ENCODE measurements around the gene UTF1.

The UTF1 gene

GRCh38 chr10:133278577-133279265 is 48.7 kb downstream of the UTF1 start:
- TF ChIP-seq EZH2phosphoT487 (IDR thresholded peaks at IDR 0.05; ENCODE audit: low read depth) (no peak), CTCF (IDR thresholded peaks at IDR 0.05; ENCODE audit: low read depth, low read length) (no peak)
- Histone ChIP-seq H3K4me1 (ENCODE audit: low read length) (peaks cover 13% of the 10 kb centered on the region), H4K20me1 (ENCODE audit: insufficient read depth, low read length) (peaks cover 6% of the 10 kb centered on the region), H3K79me2 (ENCODE audit: low read length) (peaks cover 25% of the 10 kb centered on the region), H3K4me2 (ENCODE audit: low read length) (no peak overlapping the region), H3K36me3 (replicated peaks; ENCODE audit: low read depth, low read length) (peaks cover 11% of the 10 kb centered on the region), H3K9me3 (ENCODE audit: insufficient read depth, low read length) (no peaks in the 10 kb centered on the region), H2AFZ (ENCODE audit: low read depth, low read length) (no peak overlapping the region), H3K4me3 (ENCODE audit: low read length) (no peak overlapping the region), H3K27me3 (ENCODE audit: low read depth, low read length) (no peaks in the 10 kb centered on the region), H3K9ac (ENCODE audit: low read length) (no peak overlapping the region), H3K27ac (ENCODE audit: low read length) (no peak overlapping the region)

- peaks cover 19% of the 10 kb centered on the region for H3K79me2 ChIP-seq (ENCODE audit: low read length)
- no peak overlapping the region for H2AFZ ChIP-seq (ENCODE audit: low read depth, low read length)
- TF ChIP-seq CTCF (IDR thresholded peaks at IDR 0.05; ENCODE audit: low read depth, low read length) = no peak
- TF ChIP-seq EZH2phosphoT487 (IDR thresholded peaks at IDR 0.05; ENCODE audit: low read depth) = no peak
- H3K36me3 ChIP-seq (replicated peaks; ENCODE audit: low read depth, low read length) = peaks cover 5% of the 10 kb centered on the region
- no peaks in the 10 kb centered on the region for H3K9me3 ChIP-seq (ENCODE audit: insufficient read depth, low read length)
- H3K4me2 ChIP-seq (ENCODE audit: low read length) = no peak overlapping the region
- peaks cover 6% of the 10 kb centered on the region for H3K4me1 ChIP-seq (ENCODE audit: low read length)
- H3K4me3 ChIP-seq (ENCODE audit: low read length) = no peak overlapping the region
- no peaks in the 10 kb centered on the region for H3K27me3 ChIP-seq (ENCODE audit: low read depth, low read length)
- no peak overlapping the region for H3K27ac ChIP-seq (ENCODE audit: low read length)
- H3K9ac ChIP-seq (ENCODE audit: low read length) = no peak overlapping the region
- H4K20me1 ChIP-seq (ENCODE audit: insufficient read depth, low read length) = peaks cover 2% of the 10 kb centered on the region; the same call in 1 of the 2 replicates
Observed at GRCh38 chr10:133279326-133280226, 49.6 kb downstream of the UTF1 start.

GRCh38 chr10:133280391-133281059 is 50.5 kb downstream of the UTF1 start:
- H4K20me1 ChIP-seq (ENCODE audit: insufficient read depth, low read length) = no peaks in the 10 kb centered on the region
- TF ChIP-seq CTCF (IDR thresholded peaks at IDR 0.05; ENCODE audit: low read depth, low read length) = no peak
- no peak for TF ChIP-seq EZH2phosphoT487 (IDR thresholded peaks at IDR 0.05; ENCODE audit: low read depth)
- no peak overlapping the region for H3K9ac ChIP-seq (ENCODE audit: low read length)
- peaks cover 11% of the 10 kb centered on the region for H3K79me2 ChIP-seq (ENCODE audit: low read length)
- H3K4me3 ChIP-seq (ENCODE audit: low read length) = no peak overlapping the region
- no peaks in the 10 kb centered on the region for H3K36me3 ChIP-seq (replicated peaks; ENCODE audit: low read depth, low read length)
- no peaks in the 10 kb centered on the region for H3K9me3 ChIP-seq (ENCODE audit: insufficient read depth, low read length)
- H2AFZ ChIP-seq (ENCODE audit: low read depth, low read length) = no peak overlapping the region
- no peak overlapping the region for H3K27ac ChIP-seq (ENCODE audit: low read length)
- no peaks in the 10 kb centered on the region for H3K27me3 ChIP-seq (ENCODE audit: low read depth, low read length)
- H3K4me2 ChIP-seq (ENCODE audit: low read length) = no peak overlapping the region
- peaks cover 4% of the 10 kb centered on the region for H3K4me1 ChIP-seq (ENCODE audit: low read length)

DNA sequence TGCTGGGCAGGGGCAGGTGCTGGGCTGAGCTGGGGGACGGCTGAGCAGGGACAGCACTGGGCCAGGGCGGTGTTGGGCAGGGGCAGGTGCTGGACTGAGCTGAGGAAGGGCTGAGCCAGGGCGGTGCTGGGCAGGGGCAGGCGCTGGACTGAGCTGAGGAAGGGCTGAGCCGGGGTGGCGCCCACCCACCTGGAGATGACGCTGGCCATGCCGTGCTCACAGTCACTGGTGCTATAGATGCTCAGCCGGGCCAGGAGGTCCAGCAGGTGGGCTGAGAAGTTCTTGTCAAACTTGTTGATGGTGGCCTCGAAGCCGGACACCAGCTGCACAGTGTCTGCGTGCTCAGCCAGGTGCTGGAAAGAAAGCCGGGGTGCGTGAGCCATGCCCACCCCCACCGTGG is 51.1 kb downstream of the UTF1 start:
- H2AFZ ChIP-seq (ENCODE audit: low read depth, low read length) = no peak overlapping the region
- H3K27ac ChIP-seq (ENCODE audit: low read length) = no peak overlapping the region
- H3K27me3 ChIP-seq (ENCODE audit: low read depth, low read length) = no peaks in the 10 kb centered on the region
- no peak overlapping the region for H3K9ac ChIP-seq (ENCODE audit: low read length)
- peaks cover 5% of the 10 kb centered on the region for H3K79me2 ChIP-seq (ENCODE audit: low read length)
- no peak overlapping the region for H3K4me2 ChIP-seq (ENCODE audit: low read length)
- peaks cover 4% of the 10 kb centered on the region for H3K4me1 ChIP-seq (ENCODE audit: low read length)
- H3K36me3 ChIP-seq (replicated peaks; ENCODE audit: low read depth, low read length) = no peaks in the 10 kb centered on the region
- H3K9me3 ChIP-seq (ENCODE audit: insufficient read depth, low read length) = no peaks in the 10 kb centered on the region
- H3K4me3 ChIP-seq (ENCODE audit: low read length) = no peak overlapping the region
- TF ChIP-seq CTCF (IDR thresholded peaks at IDR 0.05; ENCODE audit: low read depth, low read length) (no peak), EZH2phosphoT487 (IDR thresholded peaks at IDR 0.05; ENCODE audit: low read depth) (no peak)
- H4K20me1 ChIP-seq (ENCODE audit: insufficient read depth, low read length) = no peaks in the 10 kb centered on the region
